ENCODE results near the gene NUDC. TPM values are rescaled to one million over a fixed set of nuclear protein-coding genes. Genes with fewer than 3 reads are reported as not detected.
"Not testable (repeated sequence)": the region's sequence is repeated elsewhere in the genome, so short reads cannot be mapped to it uniquely, and the experiment has no call there.

NUDC gene
- total and polyA plus RNA-seq, 5 experiments from 2014 or later: 46.6 to 131 (median 104) TPM

DNA sequence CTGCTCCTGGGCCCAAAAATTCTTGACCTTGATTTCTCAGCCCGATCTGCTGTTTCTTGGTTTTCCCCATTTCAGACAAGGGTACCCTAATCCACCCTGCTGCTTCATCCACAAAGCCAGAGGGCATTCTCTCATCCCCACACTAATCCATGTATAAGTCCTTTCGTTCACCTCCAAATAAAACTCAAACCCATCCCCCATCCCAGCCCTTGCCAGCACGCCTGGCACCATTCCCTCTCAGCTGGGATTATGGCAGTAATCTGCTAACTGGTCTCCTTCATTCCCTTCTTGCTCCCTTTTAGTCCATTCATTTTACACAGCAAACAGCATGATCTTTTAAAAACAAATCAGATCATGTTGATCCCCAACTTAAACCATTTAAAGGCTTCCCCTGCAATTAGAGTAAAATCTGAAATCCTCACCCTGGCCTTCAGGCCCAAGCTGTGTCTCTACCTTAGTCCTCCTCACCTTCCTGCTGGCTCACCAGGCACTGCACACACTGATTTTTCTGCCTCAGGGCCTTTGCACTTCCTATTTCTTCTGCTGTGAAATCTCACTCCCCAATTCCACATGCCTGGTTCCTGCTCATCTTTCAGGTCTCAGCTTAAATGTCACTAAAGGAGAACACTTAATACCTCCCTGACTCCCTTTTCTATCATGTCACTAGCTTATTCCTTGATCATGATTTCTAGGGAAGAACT, 59.8 kb downstream of the NUDC start:
- no peak overlapping the region for H3K4me3 Mint-ChIP-seq
- H3K27ac Mint-ChIP-seq: peak overlapping the region in 1 of 10 donors; percentile 56
- POLR2A ChIA-PET: no interaction called here
- no peaks in the 10 kb centered on the region for H3K4me1 Mint-ChIP-seq
- ATAC-seq (no peak), DNase-seq (no peak)
- peaks cover 9 to 25% (median 18%) of the 10 kb centered on the region in 5 donors for H3K27me3 Mint-ChIP-seq
- no peaks in the 10 kb centered on the region for H3K9me3 Mint-ChIP-seq
- H3K36me3 Mint-ChIP-seq: no peaks in the 10 kb centered on the region

DNA sequence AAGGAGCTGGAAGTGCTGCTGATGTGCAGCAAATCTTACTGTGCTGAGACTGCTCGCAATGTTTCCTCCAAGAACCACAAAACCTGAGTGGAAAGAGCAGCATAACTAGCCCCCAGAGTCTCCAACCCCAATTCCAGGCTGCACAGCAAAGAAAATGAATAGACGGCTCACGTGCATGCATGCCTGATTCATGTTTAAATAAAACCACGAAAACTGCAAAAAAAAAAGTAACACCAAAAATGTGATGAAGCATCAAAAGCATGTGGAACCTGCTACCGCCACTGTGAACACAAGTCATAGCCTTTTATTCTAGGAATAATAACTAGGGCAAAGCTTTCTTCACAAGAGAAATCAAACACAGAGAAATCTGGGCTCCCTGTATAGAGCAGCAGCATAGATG, 62.3 kb downstream of the NUDC start:
- no peak overlapping the region for H3K4me3 Mint-ChIP-seq
- H3K27ac Mint-ChIP-seq: no peak overlapping the region
- DNase-seq (no peak), ATAC-seq (no peak)
- H3K27me3 Mint-ChIP-seq: peaks cover 9 to 34% (median 19%) of the 10 kb centered on the region in 5 donors
- no peaks in the 10 kb centered on the region for H3K36me3 Mint-ChIP-seq
- no peaks in the 10 kb centered on the region for H3K9me3 Mint-ChIP-seq
- H3K4me1 Mint-ChIP-seq: no peaks in the 10 kb centered on the region
- POLR2A ChIA-PET: no interaction called here

DNA sequence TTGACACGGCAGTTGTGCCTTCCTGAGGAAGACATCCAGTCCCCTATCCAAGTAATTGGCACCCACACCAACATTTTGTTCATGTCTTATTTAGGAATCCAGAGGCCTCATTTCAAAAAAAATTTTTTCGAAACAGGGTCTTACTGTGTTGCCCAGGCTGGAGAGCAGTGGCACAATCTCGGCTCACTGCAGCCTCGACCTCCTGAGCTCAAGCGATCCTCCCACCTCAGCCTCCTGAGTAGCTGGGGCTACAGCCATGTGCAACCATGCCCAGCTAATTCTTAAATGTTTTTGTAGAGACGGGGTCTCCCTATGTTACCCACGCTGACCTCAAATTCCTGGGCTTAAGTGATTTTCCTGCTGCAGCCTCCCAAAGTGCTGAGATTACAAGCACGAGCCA, 62.7 kb downstream of the NUDC start:
- Mint-ChIP-seq H3K36me3 (no peaks in the 10 kb centered on the region), H3K4me3 (no peak overlapping the region), H3K27me3 (peaks cover 9 to 35% (median 19%) of the 10 kb centered on the region in 5 donors), H3K9me3 (no peaks in the 10 kb centered on the region), H3K27ac (peak overlapping the region in 1 of 10 donors; percentile 21), H3K4me1 (no peaks in the 10 kb centered on the region)
- ATAC-seq: no peak
- DNase-seq: no peak
- POLR2A ChIA-PET: no interaction called here

DNA sequence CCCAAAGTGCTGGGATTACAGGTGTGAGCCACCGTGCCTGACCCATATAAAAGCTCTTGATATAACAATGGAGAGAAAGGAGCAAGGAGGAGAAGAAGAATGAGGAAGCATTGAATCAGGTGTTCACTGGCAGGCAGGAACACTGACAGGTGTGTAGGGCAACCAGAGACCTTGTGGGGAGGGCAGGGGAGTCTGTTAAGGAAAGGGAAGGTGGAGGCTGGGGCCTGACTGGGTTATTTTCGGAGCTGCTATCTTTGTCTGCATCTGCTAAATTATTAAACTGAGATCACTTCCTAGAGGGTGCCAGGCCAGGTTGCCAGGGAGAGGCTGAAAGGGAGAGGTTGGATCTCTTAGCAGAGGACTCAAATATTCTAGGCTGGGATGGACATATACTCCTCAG, 65.1 kb downstream of the NUDC start:
- H3K27me3 Mint-ChIP-seq: peaks cover 14 to 43% (median 27%) of the 10 kb centered on the region in 5 donors
- DNase-seq (no peak), ATAC-seq (no peak)
- peaks cover 0 to 8% (median 0%) of the 10 kb centered on the region in 4 donors for H3K4me1 Mint-ChIP-seq
- no peaks in the 10 kb centered on the region for H3K36me3 Mint-ChIP-seq
- H3K27ac Mint-ChIP-seq: peak overlapping the region in 1 of 10 donors; percentile 1
- POLR2A ChIA-PET: no interaction called here
- H3K4me3 Mint-ChIP-seq: no peak overlapping the region
- no peaks in the 10 kb centered on the region for H3K9me3 Mint-ChIP-seq

DNA sequence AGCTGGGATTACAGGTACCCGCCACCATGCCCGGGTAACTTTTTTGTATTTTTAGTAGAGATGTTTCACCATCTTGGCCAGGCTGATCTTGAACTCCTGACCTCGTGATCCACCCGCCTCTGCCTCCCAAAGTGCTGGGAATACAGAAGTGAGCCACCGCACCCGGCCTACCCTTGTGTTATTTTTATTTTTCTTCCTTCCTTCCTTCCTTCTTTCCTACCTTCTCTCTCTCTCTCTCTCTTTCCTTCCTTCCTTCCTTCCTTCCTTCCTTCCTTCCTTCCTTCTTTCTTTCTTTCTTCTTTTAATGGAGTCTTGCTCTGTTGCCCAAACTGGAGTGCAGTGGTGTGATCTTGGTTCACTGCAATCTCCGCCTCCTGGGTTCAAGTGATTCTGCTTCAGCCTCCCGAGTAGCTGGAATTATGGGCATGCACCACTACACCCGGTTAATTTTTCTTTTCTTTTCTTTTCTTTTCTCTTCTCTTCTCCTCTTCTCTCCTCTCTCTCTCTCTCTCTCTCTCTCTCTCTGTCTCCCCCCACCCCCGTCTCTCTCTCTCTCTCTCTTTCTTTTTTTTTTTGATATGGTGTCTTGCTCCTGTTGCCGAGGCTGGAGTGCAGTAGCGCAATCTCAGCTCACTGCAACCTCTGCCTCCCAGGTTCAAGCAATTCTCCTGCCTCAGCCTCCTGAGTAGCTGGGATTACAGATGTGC, 68.0 kb downstream of the NUDC start:
- H3K9me3 Mint-ChIP-seq, ATAC-seq, POLR2A ChIA-PET, H3K36me3 Mint-ChIP-seq, DNase-seq, H3K4me3 Mint-ChIP-seq: not testable (repeated sequence)
- Mint-ChIP-seq H3K27me3 (peaks cover 17 to 47% (median 29%) of the 10 kb centered on the region in 5 donors), H3K27ac (peak overlapping the region in 1 of 10 donors; percentile 11), H3K4me1 (peaks cover 3 to 17% (median 7%) of the 10 kb centered on the region in 4 donors)

- Mint-ChIP-seq H3K4me1 (peaks cover 3 to 19% (median 9%) of the 10 kb centered on the region in 4 donors), H3K27me3 (peaks cover 24 to 59% (median 39%) of the 10 kb centered on the region in 5 donors), H3K9me3 (peaks cover 0 to 3% (median 0%) of the 10 kb centered on the region in 9 donors), H3K4me3 (peak overlapping the region in 3 of 10 donors; percentile 12 to 31 (median 29)), H3K27ac (peak overlapping the region in 2 of 10 donors; percentile 27 to 62), H3K36me3 (no peaks in the 10 kb centered on the region)
- ATAC-seq (peak in 1 of 2 donors; percentile 52), DNase-seq (peak in 1 of 10 donors; percentile 2)
- POLR2A ChIA-PET: no interaction called here
Measured at GRCh38 chr1:26991310-26992116, 70.0 kb downstream of the NUDC start.

DNA sequence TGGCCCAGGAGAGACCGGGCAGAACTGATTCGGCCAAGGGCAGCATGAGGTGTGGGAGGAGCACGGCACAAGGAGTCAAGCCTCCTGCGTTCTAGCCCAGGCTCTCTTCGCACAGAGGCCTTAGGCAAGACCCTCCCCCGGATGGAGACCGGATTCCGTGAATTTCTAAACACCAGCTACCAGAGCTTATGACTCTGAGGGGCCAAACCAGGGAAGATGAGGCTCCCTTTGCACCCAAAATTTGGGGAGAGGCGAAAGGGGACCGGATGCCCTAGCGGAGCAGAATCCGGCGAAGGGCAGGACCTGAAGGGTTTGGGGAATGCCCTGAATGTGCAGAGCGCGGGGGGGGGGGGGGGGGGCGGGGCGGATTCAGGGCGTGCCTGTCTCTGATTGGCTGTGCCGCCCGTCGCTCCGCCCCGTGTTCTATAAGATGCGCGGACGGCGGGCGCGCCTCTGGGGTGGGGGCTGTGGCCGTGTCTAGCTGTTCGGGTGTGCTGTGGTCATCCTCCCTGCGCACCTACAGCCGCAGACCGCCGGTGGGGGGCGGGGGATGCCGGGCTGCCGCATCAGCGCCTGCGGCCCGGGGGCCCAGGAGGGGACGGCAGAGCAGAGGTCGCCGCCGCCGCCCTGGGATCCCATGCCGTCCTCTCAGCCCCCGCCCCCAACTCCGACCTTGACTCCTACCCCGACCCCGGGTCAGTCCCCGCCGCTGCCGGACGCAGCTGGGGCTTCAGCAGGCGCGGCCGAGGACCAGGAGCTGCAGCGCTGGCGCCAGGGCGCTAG, 71.9 kb downstream of the NUDC start, which contains the start of gene TRNP1:
TSS of gene TRNP1 (plus strand) at position 456 of the 783 bp plus-strand sequence. CDS start at position 551, 95 bp downstream.
- H3K4me1 Mint-ChIP-seq: peaks cover 9 to 26% (median 16%) of the 10 kb centered on the region in 4 donors
- no peaks in the 10 kb centered on the region for H3K36me3 Mint-ChIP-seq
- H3K27me3 Mint-ChIP-seq: peaks cover 30 to 63% (median 41%) of the 10 kb centered on the region in 5 donors
- DNase-seq: peak; percentile 38 to 81 (median 59)
- POLR2A ChIA-PET: interaction anchor here (0.5 to 1.5 kb wide), 4 partner anchors 93 to 486 kb away, joined by 3 to 5 read pairs (median 4); partner anchors contain the start of gene GPATCH3
- H3K4me3 Mint-ChIP-seq: peak within 1 kb of the TSS; percentile 74 to 91 (median 82)
- peaks cover 0 to 3% (median 0%) of the 10 kb centered on the region in 9 donors for H3K9me3 Mint-ChIP-seq
- H3K27ac Mint-ChIP-seq: peak within 1 kb of the TSS in 4 of 10 donors; percentile 3 to 57 (median 29)
- ATAC-seq: peak; percentile 66 to 68

DNA sequence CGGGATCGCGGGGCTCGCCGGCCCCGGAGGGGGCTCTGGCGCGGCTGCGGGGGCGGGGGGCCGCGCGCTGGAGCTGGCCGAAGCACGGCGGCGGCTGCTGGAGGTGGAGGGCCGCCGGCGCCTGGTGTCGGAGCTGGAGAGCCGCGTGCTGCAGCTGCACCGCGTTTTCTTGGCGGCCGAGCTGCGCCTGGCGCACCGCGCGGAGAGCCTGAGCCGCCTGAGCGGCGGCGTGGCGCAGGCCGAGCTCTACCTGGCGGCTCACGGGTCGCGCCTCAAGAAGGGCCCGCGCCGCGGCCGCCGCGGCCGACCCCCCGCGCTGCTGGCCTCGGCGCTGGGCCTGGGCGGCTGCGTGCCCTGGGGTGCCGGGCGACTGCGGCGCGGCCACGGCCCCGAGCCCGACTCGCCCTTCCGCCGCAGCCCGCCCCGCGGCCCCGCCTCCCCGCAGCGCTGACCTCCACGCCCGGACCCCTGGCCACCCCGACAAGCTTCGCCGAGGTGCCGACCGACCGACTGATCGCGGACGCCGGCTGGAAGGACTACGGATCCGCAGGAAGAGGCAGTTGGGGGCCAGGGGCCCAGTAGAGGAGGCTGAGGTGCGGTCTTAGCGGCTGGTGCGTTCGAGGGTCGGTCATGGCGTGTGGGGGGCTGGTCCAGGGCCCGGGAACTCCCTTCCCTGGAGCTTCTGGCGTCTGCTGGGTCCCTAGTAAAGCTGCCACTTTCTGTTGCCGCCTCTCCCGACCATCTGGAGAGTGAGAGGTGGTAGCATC, 72.7 kb downstream of the NUDC start:
- peaks cover 9 to 26% (median 16%) of the 10 kb centered on the region in 4 donors for H3K4me1 Mint-ChIP-seq
- POLR2A ChIA-PET: interaction anchor here (0.5 to 1.5 kb wide), 4 partner anchors 94 to 486 kb away, joined by 3 to 5 read pairs (median 4); partner anchors contain the start of gene GPATCH3
- H3K27me3 Mint-ChIP-seq: peaks cover 30 to 63% (median 41%) of the 10 kb centered on the region in 5 donors
- H3K9me3 Mint-ChIP-seq: peaks cover 0 to 3% (median 0%) of the 10 kb centered on the region in 9 donors
- DNase-seq (peak in 4 of 10 donors; percentile 22 to 39 (median 29)), ATAC-seq (peak; percentile 52 to 64)
- no peak overlapping the region for H3K27ac Mint-ChIP-seq
- no peaks in the 10 kb centered on the region for H3K36me3 Mint-ChIP-seq
- H3K4me3 Mint-ChIP-seq: peak overlapping the region; percentile 64 to 91 (median 82)

DNA sequence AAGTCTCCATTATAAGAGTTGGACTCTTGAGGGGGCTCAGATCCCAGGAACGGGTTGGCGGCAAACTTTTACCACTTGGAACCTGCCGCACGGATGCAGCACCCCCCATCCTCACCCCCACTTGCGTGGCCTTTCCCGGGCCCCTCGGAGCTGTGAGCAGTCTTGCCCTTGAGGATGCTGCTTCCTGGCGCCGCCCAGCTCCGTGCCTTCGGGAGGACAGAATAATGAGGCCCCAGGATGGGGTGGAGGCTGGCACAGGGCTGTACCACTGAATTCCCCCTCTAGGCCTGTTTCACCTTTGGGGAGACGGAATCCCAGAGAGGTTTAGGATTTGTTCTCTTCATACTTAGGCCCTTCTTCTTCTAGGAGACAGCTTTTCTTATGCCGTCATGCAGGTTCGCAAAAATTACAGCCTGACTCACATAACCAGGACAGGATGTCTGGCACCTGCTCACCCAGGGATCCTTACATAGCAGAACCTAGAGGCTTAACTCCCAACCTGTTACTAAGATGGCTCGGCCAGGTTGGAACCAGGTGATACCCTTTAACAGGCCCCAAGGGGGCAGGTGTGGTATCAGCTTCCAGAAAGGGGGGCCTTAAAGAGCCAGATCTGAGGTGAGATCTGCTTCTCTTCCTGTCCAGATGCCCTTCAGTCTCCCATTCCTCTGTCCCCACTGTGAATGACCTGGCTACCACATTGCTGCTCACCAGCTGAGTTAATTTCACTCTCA, 73.4 kb downstream of the NUDC start:
- no peaks in the 10 kb centered on the region for H3K36me3 Mint-ChIP-seq
- peaks cover 30 to 63% (median 41%) of the 10 kb centered on the region in 5 donors for H3K27me3 Mint-ChIP-seq
- DNase-seq: no peak
- no peak for ATAC-seq
- peaks cover 9 to 26% (median 16%) of the 10 kb centered on the region in 4 donors for H3K4me1 Mint-ChIP-seq
- H3K27ac Mint-ChIP-seq: no peak overlapping the region
- peaks cover 0 to 3% (median 0%) of the 10 kb centered on the region in 9 donors for H3K9me3 Mint-ChIP-seq
- POLR2A ChIA-PET: interaction anchor here (0.5 kb wide), 1 partner anchor 667 kb away, joined by 3 read pairs; no protein-coding TSS in a partner anchor
- peak overlapping the region; percentile 64 to 91 (median 82) for H3K4me3 Mint-ChIP-seq

DNA sequence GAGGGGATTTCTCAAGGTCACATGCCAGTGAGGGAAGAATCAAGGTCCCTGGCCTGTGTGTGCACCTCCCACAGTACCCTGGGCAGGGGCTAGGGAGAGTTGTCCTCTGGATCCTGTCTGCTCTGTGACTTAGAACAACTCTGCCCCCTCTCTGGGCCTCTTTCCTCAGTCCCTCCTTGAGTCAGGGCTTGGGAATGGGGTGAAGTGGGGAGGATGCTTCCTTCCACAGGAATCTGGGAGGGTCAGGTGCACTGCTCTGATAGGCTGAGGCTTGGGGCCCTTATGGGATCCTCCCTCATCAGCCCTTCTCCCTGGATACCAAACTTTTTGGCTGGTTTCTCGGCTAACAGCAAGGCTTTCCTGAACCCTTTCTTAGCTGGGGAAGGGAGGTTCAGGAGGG, 74.5 kb downstream of the NUDC start:
- Mint-ChIP-seq H3K4me3 (peak overlapping the region in 1 of 10 donors; percentile 79), H3K27ac (no peak overlapping the region), H3K9me3 (peaks cover 0 to 3% (median 0%) of the 10 kb centered on the region in 9 donors), H3K27me3 (peaks cover 25 to 54% (median 34%) of the 10 kb centered on the region in 5 donors), H3K36me3 (no peaks in the 10 kb centered on the region), H3K4me1 (peaks cover 9 to 28% (median 16%) of the 10 kb centered on the region in 4 donors)
- ATAC-seq (no peak), DNase-seq (no peak)
- POLR2A ChIA-PET: no interaction called here

Data from naive thymus-derived CD8-positive, alpha-beta T cell (primary cell).